ENCODE data around the gene ZNF587B.
A peak's percentile ranks its signal among the peaks of the same experiment; 100 is the strongest.
"Not testable (repeated sequence)": the region's sequence is repeated elsewhere in the genome, so short reads cannot be mapped to it uniquely, and the experiment has no call there.

ZNF587B gene

GRCh38 chr19:57850553-57851017 is 20.5 kb downstream of the ZNF587B start:
- H3K4me1 ChIP-seq (ENCODE audit: control insufficient read depth, low read length): peaks cover 12% of the 10 kb centered on the region
- H4K20me1 ChIP-seq (ENCODE audit: control insufficient read depth, insufficient read depth, low read depth, low read length): no peaks in the 10 kb centered on the region
- peak overlapping the region; percentile 63 for H3K4me2 ChIP-seq (ENCODE audit: low read length)
- H3K4me3 ChIP-seq (ENCODE audit: low read length): peak overlapping the region; percentile 74
- no peak for TF ChIP-seq EZH2phosphoT487 (IDR thresholded peaks at IDR 0.05; ENCODE audit: borderline replicate concordance, low read length)
- no peak for TF ChIP-seq CTCF (IDR thresholded peaks at IDR 0.05; ENCODE audit: low read depth, low read length, poor library complexity, severe bottlenecking)
- H3K9me3 ChIP-seq (ENCODE audit: control insufficient read depth, insufficient read depth, low read length): peaks cover 3% of the 10 kb centered on the region; the same call in 1 of the 2 replicates
- H3K36me3 ChIP-seq (ENCODE audit: control insufficient read depth, low read length): peaks cover 36% of the 10 kb centered on the region
- H3K27me3 ChIP-seq (ENCODE audit: control insufficient read depth, low read length): no peaks in the 10 kb centered on the region
- no peaks in the 10 kb centered on the region for H3F3A ChIP-seq (ENCODE audit: control insufficient read depth, insufficient read depth)
- peaks cover 39% of the 10 kb centered on the region for H3K79me2 ChIP-seq (ENCODE audit: control insufficient read depth, low read length)
- H3K9me2 ChIP-seq (replicated peaks; ENCODE audit: control insufficient read depth, low read length): no peaks in the 10 kb centered on the region
- 0 out of 2 replicates have a peak overlapping the region, but pooled peaks have one; percentile 16 for H3K27ac ChIP-seq (ENCODE audit: low read depth, low read length)

DNA sequence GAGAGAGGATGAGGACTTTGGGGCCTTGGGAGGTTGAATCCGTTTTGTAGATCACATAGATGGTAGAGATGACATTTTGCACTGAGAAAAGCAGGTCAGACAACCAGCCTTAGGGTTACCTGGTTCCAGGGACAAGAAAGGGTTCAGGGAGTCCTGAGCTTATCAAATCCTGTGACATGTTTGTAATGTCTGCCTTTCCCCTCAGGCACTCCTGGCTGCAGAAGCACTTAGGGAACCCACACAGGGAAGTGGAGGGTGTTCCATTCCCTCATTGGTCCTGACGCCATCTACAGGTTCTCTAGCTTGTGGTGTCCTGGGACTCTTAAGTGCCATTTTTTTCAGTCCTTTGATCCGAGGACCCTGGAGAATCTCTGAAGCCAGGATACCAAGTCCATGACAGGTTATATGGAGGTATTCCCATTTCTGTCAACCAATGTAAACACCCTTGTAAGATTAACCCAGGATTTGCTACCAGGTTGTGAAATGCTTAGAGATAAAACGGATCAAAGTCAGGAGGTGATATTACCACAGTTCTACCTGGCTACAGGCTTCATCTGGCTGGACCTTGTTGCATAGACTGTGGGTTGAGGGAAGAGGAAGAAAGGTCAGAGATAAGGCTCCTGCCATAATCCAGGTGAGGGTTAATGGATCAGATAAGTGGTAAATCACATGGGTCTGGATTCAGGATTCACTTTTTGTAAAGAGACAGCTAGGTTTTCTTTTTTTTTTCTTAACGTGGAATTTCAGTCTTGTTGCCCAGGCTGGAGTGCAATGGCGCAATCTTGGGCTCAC is 21.9 kb downstream of the ZNF587B start:
- H3K9me3 ChIP-seq (ENCODE audit: control insufficient read depth, insufficient read depth, low read length); H3K9me2 ChIP-seq (replicated peaks; ENCODE audit: control insufficient read depth, low read length); H3K4me3 ChIP-seq (ENCODE audit: low read length); H3K27me3 ChIP-seq (ENCODE audit: control insufficient read depth, low read length); H3K27ac ChIP-seq (ENCODE audit: low read depth, low read length); H3K4me2 ChIP-seq (ENCODE audit: low read length); H4K20me1 ChIP-seq (ENCODE audit: control insufficient read depth, insufficient read depth, low read depth, low read length); H3F3A ChIP-seq (ENCODE audit: control insufficient read depth, insufficient read depth): not testable (repeated sequence)
- H3K79me2 ChIP-seq (ENCODE audit: control insufficient read depth, low read length): peaks cover 39% of the 10 kb centered on the region
- peaks cover 42% of the 10 kb centered on the region for H3K36me3 ChIP-seq (ENCODE audit: control insufficient read depth, low read length)
- H3K4me1 ChIP-seq (ENCODE audit: control insufficient read depth, low read length): peaks cover 12% of the 10 kb centered on the region

DNA sequence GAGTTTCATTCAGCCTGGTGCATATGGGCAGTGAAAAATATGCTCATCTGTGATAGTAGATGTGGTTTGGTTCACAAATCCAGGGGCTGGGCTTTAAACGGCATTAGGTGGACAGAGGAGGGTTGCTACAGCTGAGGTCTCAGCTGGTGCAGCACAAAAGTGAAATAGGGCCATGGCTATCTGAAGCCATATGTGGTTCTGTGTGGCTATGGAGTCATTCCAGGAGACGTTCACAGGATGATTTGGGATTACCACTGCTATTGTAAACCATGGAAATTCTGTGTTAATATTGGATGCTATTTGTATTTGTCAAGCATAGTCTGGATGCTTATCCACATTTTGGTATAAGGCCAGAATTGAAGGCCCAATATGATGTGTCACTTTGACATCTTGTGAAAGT is 24.0 kb downstream of the ZNF587B start:
- H3K4me2 ChIP-seq (ENCODE audit: low read length); H3K9me2 ChIP-seq (replicated peaks; ENCODE audit: control insufficient read depth, low read length); H4K20me1 ChIP-seq (ENCODE audit: control insufficient read depth, insufficient read depth, low read depth, low read length); H3K27me3 ChIP-seq (ENCODE audit: control insufficient read depth, low read length); H3K9me3 ChIP-seq (ENCODE audit: control insufficient read depth, insufficient read depth, low read length); H3K27ac ChIP-seq (ENCODE audit: low read depth, low read length); H3K4me3 ChIP-seq (ENCODE audit: low read length); H3F3A ChIP-seq (ENCODE audit: control insufficient read depth, insufficient read depth): not testable (repeated sequence)
- Histone ChIP-seq H3K36me3 (ENCODE audit: control insufficient read depth, low read length) (peaks cover 56% of the 10 kb centered on the region), H3K79me2 (ENCODE audit: control insufficient read depth, low read length) (peaks cover 39% of the 10 kb centered on the region), H3K4me1 (ENCODE audit: control insufficient read depth, low read length) (peaks cover 12% of the 10 kb centered on the region)

GRCh38 chr19:57862351-57862750 is 32.3 kb downstream of the ZNF587B start:
- H3K4me3 ChIP-seq (ENCODE audit: low read length): not testable (repeated sequence)

More at GRCh38 chr19:57862351-57862750, 32.3 kb downstream of the ZNF587B start:
- H3K9me3 ChIP-seq (ENCODE audit: control insufficient read depth, insufficient read depth, low read length); H3K9me2 ChIP-seq (replicated peaks; ENCODE audit: control insufficient read depth, low read length); H3K79me2 ChIP-seq (ENCODE audit: control insufficient read depth, low read length); H4K20me1 ChIP-seq (ENCODE audit: control insufficient read depth, insufficient read depth, low read depth, low read length); H3F3A ChIP-seq (ENCODE audit: control insufficient read depth, insufficient read depth); H3K4me2 ChIP-seq (ENCODE audit: low read length); H3K27ac ChIP-seq (ENCODE audit: low read depth, low read length); H3K27me3 ChIP-seq (ENCODE audit: control insufficient read depth, low read length); H3K4me1 ChIP-seq (ENCODE audit: control insufficient read depth, low read length): not testable (repeated sequence)
- peaks cover 85% of the 10 kb centered on the region for H3K36me3 ChIP-seq (ENCODE audit: control insufficient read depth, low read length)

Data from DOHH2 (cell line).